HEK293T (cell line): ENCODE measurements around the gene NAV2.

Experiments
- ARNT ChIP-seq: fragments of 450-650 bp; IDR thresholded peaks from 2 replicates; pipeline ENCODE4 v1.6.1; 2017; ENCODE audit warnings: mild to moderate bottlenecking
- BHLHE40 ChIP-seq: fragments of 450-650 bp; IDR thresholded peaks from 2 replicates; pipeline ENCODE4 v1.6.1; 2016; ENCODE audit warnings: mild to moderate bottlenecking, moderate library complexity, borderline replicate concordance
- CTBP1 ChIP-seq: fragments of 450-650 bp; IDR thresholded peaks from 2 replicates; pipeline ENCODE4 v1.6.1; 2016; ENCODE audit warnings: borderline replicate concordance
- ELF4 ChIP-seq: fragments of 450-650 bp; IDR thresholded peaks from 2 replicates; pipeline ENCODE4 v1.6.1; 2017; ENCODE audit warnings: antibody characterized with exemption
- FOXA1 ChIP-seq: fragments of 450-650 bp; IDR thresholded peaks from 2 replicates; pipeline ENCODE4 v1.6.1; 2016; ENCODE audit warnings: mild to moderate bottlenecking
- FOXK2 ChIP-seq: fragments of 450-650 bp; IDR thresholded peaks from 2 replicates; pipeline ENCODE4 v1.6.1; 2016; ENCODE audit warnings: mild to moderate bottlenecking
- L3MBTL2 ChIP-seq: fragments of 450-650 bp; conservative IDR thresholded peaks from 2 replicates; pipeline ENCODE4 v1.6.1; 2016; ENCODE audit warnings: mild to moderate bottlenecking
- PKNOX1 ChIP-seq: fragments of 450-650 bp; IDR thresholded peaks from 2 replicates; pipeline ENCODE4 v1.6.1; 2016
- SP1 ChIP-seq: fragments of 450-650 bp; IDR thresholded peaks from 2 replicates; pipeline ENCODE4 v1.6.1; 2017
- ZNF384 ChIP-seq: fragments of 450-650 bp; IDR thresholded peaks from 2 replicates; pipeline ENCODE4 v1.6.1; 2016

GRCh38 chr11:20047769-20048154 lies 335.1 kb downstream of the NAV2 start:
- no peak for TF ChIP-seq BHLHE40
- no peak for TF ChIP-seq ZNF384
- TF ChIP-seq CTBP1: no peak
- no peak for TF ChIP-seq L3MBTL2
- no peak for TF ChIP-seq PKNOX1
- no peak for TF ChIP-seq ELF4
- no peak for TF ChIP-seq SP1
- no peak for TF ChIP-seq ARNT
- TF ChIP-seq FOXK2: no peak
- no peak for TF ChIP-seq FOXA1
